SK-N-SH treated with all-trans-retinoic acid at 6 μM for 48 hours (cell line): ENCODE data around the gene CCNI2.

Source experiments
- ATAC-seq: fragments of 200-7000 bp; cut with Tn5 transposase; 3 replicates; pipeline ENCODE4 v1.9.1; 2020; ENCODE audit warnings: mild to moderate bottlenecking, moderate library complexity
- ARNTL ChIP-seq: fragments of 450-650 bp; formaldehyde crosslinking; IDR thresholded peaks from 2 replicates; pipeline ENCODE4 v1.5.0; 2020; ENCODE audit warnings: low read depth, mild to moderate bottlenecking, moderate library complexity, borderline replicate concordance
- BACH2 ChIP-seq: fragments of 250-450 bp; sonication (Bioruptor Pico); IDR thresholded peaks from 2 replicates; pipeline ENCODE4 v1.9.0; 2021; ENCODE audit warnings: mild to moderate bottlenecking, borderline replicate concordance
- CSDC2 ChIP-seq: fragments of 250-450 bp; sonication (Bioruptor Pico); IDR thresholded peaks from 2 replicates; pipeline ENCODE4 v1.5.0; 2020; ENCODE audit warnings: mild to moderate bottlenecking, moderate library complexity
- GLIS3 ChIP-seq: fragments of 250-450 bp; sonication (Bioruptor Pico); IDR thresholded peaks from 2 replicates; pipeline ENCODE4 v1.5.0; 2020; ENCODE audit warnings: mild to moderate bottlenecking, moderate library complexity
- ISL1 ChIP-seq: fragments of 250-450 bp; sonication (Bioruptor Pico); IDR thresholded peaks from 2 replicates; pipeline ENCODE4 v2.1.2; 2022; ENCODE audit warnings: mild to moderate bottlenecking, moderate library complexity
- OSR1 ChIP-seq: fragments of 250-450 bp; sonication (Bioruptor Pico); IDR thresholded peaks from 2 replicates; pipeline ENCODE4 v1.8.0; 2022; ENCODE audit warnings: moderate library complexity, mild to moderate bottlenecking, inconsistent platforms
- POU6F1 ChIP-seq: fragments of 250-450 bp; sonication (Bioruptor Pico); IDR thresholded peaks from 2 replicates; pipeline ENCODE4 v1.8.0; 2021; ENCODE audit warnings: low read depth, mild to moderate bottlenecking, moderate library complexity, borderline replicate concordance
- PPARA ChIP-seq: fragments of 250-450 bp; sonication (Bioruptor Pico); IDR thresholded peaks from 2 replicates; pipeline ENCODE4 v1.5.0; 2020; ENCODE audit warnings: mild to moderate bottlenecking, borderline replicate concordance
- RARB ChIP-seq: fragments of 250-450 bp; sonication (Bioruptor Pico); IDR thresholded peaks from 2 replicates; pipeline ENCODE4 v1.8.0; 2021; ENCODE audit warnings: mild to moderate bottlenecking, moderate library complexity
- SNAI2 ChIP-seq: fragments of 250-450 bp; sonication (Bioruptor Pico); IDR thresholded peaks from 2 replicates; pipeline ENCODE4 v1.5.0; 2020; ENCODE audit warnings: mild to moderate bottlenecking, moderate library complexity
- TCF4 ChIP-seq: fragments of 250-450 bp; sonication (Bioruptor Pico); IDR thresholded peaks from 2 replicates; pipeline ENCODE4 v1.8.0; 2021; ENCODE audit warnings: mild to moderate bottlenecking, moderate library complexity, borderline replicate concordance
- ZC3H10 ChIP-seq: fragments of 250-450 bp; sonication (Bioruptor Pico); IDR thresholded peaks from 2 replicates; pipeline ENCODE4 v1.5.1; 2021; ENCODE audit warnings: mild to moderate bottlenecking, moderate library complexity
- ZFP3 ChIP-seq: fragments of 250-450 bp; sonication (Bioruptor Pico); IDR thresholded peaks from 2 replicates; pipeline ENCODE4 v1.5.0; 2020; ENCODE audit warnings: mild to moderate bottlenecking, moderate library complexity
- ZFP30 ChIP-seq: fragments of 450-650 bp; formaldehyde crosslinking; IDR thresholded peaks from 2 replicates; pipeline ENCODE4 v1.5.0; 2022; ENCODE audit warnings: mild to moderate bottlenecking, moderate library complexity
- ZNF565 ChIP-seq: fragments of 450-650 bp; formaldehyde crosslinking; conservative IDR thresholded peaks from 2 replicates; pipeline ENCODE4 v1.5.0; 2020; ENCODE audit warnings: low read depth, mild to moderate bottlenecking, moderate library complexity
- ZNF8 ChIP-seq: fragments of 450-650 bp; formaldehyde crosslinking; IDR thresholded peaks from 2 replicates; pipeline ENCODE4 v1.5.0; 2020; ENCODE audit warnings: mild to moderate bottlenecking, moderate library complexity
- TF ChIP-seq, protein P1 (sequence below): fragments of 250-450 bp; sonication (Bioruptor Pico); IDR thresholded peaks from 2 replicates; pipeline ENCODE4 v1.8.0; 2020; ENCODE audit warnings: mild to moderate bottlenecking, moderate library complexity, borderline replicate concordance
- TF ChIP-seq, protein P2 (sequence below): fragments of 250-450 bp; sonication (Bioruptor Pico); IDR thresholded peaks from 2 replicates; pipeline ENCODE4 v1.5.1; 2021; ENCODE audit warnings: mild to moderate bottlenecking, moderate library complexity
- TF ChIP-seq, protein P3 (sequence below): fragments of 250-450 bp; sonication (Bioruptor Pico); IDR thresholded peaks from 2 replicates; pipeline ENCODE4 v1.5.0; 2020; ENCODE audit warnings: mild to moderate bottlenecking, moderate library complexity

The CCNI2 gene

DNA sequence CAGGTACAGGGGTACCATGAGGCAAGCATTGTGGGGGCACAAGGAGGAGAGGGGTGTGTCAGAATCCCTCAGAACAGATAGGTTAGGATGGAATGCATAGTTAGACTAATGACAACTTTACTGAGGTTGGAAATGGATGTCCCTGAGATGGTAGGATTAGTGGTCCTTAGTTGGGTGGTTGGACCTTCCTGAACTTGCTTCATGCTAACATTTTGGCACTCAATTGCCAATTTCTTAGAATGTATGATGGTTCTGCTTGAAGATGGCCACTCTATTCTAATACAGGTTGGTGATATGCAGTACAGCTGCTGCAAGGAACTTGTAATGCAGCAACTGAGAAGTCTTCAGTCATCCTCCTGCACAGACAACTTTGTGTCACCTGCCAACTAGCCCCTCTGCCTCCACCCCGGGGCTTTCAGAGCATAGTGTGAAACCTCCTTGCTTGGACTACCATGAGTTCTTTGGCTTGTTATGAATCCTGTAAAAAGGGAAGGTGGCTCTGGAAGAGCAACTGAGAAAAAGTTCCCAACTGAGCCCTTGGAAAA lies 5.4 kb downstream of the CCNI2 start:
- ATAC-seq: no peak
- TF ChIP-seq ZFP30 (no peak), CSDC2 (CRISPR knock-in tag) (no peak), TCF4 (CRISPR knock-in tag) (no peak), ISL1 (no peak), ARNTL (CRISPR knock-in tag) (no peak), SNAI2 (CRISPR knock-in tag) (no peak), GLIS3 (no peak), ZNF565 (CRISPR knock-in tag) (no peak), ZFP3 (CRISPR knock-in tag) (no peak)
- TF ChIP-seq, protein P1, sequence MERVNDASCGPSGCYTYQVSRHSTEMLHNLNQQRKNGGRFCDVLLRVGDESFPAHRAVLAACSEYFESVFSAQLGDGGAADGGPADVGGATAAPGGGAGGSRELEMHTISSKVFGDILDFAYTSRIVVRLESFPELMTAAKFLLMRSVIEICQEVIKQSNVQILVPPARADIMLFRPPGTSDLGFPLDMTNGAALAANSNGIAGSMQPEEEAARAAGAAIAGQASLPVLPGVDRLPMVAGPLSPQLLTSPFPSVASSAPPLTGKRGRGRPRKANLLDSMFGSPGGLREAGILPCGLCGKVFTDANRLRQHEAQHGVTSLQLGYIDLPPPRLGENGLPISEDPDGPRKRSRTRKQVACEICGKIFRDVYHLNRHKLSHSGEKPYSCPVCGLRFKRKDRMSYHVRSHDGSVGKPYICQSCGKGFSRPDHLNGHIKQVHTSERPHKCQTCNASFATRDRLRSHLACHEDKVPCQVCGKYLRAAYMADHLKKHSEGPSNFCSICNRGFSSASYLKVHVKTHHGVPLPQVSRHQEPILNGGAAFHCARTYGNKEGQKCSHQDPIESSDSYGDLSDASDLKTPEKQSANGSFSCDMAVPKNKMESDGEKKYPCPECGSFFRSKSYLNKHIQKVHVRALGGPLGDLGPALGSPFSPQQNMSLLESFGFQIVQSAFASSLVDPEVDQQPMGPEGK (CRISPR knock-in tag): no peak
- TF ChIP-seq, protein P2, sequence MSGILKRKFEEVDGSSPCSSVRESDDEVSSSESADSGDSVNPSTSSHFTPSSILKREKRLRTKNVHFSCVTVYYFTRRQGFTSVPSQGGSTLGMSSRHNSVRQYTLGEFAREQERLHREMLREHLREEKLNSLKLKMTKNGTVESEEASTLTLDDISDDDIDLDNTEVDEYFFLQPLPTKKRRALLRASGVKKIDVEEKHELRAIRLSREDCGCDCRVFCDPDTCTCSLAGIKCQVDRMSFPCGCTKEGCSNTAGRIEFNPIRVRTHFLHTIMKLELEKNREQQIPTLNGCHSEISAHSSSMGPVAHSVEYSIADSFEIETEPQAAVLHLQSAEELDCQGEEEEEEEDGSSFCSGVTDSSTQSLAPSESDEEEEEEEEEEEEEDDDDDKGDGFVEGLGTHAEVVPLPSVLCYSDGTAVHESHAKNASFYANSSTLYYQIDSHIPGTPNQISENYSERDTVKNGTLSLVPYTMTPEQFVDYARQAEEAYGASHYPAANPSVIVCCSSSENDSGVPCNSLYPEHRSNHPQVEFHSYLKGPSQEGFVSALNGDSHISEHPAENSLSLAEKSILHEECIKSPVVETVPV (CRISPR knock-in tag): no peak

- ATAC-seq: peak; percentile 91
- TF ChIP-seq RARB: no peak
- no peak for TF ChIP-seq OSR1 (CRISPR knock-in tag)
- TF ChIP-seq, protein P3, sequence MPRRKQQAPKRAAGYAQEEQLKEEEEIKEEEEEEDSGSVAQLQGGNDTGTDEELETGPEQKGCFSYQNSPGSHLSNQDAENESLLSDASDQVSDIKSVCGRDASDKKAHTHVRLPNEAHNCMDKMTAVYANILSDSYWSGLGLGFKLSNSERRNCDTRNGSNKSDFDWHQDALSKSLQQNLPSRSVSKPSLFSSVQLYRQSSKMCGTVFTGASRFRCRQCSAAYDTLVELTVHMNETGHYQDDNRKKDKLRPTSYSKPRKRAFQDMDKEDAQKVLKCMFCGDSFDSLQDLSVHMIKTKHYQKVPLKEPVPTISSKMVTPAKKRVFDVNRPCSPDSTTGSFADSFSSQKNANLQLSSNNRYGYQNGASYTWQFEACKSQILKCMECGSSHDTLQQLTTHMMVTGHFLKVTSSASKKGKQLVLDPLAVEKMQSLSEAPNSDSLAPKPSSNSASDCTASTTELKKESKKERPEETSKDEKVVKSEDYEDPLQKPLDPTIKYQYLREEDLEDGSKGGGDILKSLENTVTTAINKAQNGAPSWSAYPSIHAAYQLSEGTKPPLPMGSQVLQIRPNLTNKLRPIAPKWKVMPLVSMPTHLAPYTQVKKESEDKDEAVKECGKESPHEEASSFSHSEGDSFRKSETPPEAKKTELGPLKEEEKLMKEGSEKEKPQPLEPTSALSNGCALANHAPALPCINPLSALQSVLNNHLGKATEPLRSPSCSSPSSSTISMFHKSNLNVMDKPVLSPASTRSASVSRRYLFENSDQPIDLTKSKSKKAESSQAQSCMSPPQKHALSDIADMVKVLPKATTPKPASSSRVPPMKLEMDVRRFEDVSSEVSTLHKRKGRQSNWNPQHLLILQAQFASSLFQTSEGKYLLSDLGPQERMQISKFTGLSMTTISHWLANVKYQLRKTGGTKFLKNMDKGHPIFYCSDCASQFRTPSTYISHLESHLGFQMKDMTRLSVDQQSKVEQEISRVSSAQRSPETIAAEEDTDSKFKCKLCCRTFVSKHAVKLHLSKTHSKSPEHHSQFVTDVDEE (CRISPR knock-in tag): no peak
- TF ChIP-seq ZFP30: no peak
- TF ChIP-seq ZC3H10 (CRISPR knock-in tag): no peak
- TF ChIP-seq ZNF8 (CRISPR knock-in tag): no peak
- no peak for TF ChIP-seq PPARA (CRISPR knock-in tag)
- TF ChIP-seq BACH2 (CRISPR knock-in tag): no peak
- TF ChIP-seq, protein P1 (CRISPR knock-in tag): no peak
- TF ChIP-seq, protein P2 (CRISPR knock-in tag): no peak
- TF ChIP-seq CSDC2 (CRISPR knock-in tag): no peak
- no peak for TF ChIP-seq POU6F1 (CRISPR knock-in tag)
- no peak for TF ChIP-seq SNAI2 (CRISPR knock-in tag)
- no peak for TF ChIP-seq GLIS3
- no peak for TF ChIP-seq ZFP3 (CRISPR knock-in tag)
- TF ChIP-seq, all 23 proteins: peak for 0
Observed at GRCh38 chr5:132753135-132753987, 6.1 kb downstream of the CCNI2 start.
